Endothelial cell (in vitro differentiated cells): Measurements from ENCODE around the gene ZNF79. TPM values are rescaled to one million over a fixed set of nuclear protein-coding genes. Genes with fewer than 3 reads are reported as not detected.

ENCODE experiments used
- DNase-seq: peaks from one replicate; pipeline ENCODE4 v3.0.0; 2021; ENCODE audit warnings: low spot score
- H3K27ac Mint-ChIP-seq: one replicate; pipeline ENCODE4 v1.8.0; 2021; ENCODE audit warnings: mixed read lengths, inconsistent platforms; ENCODE audit not compliant: unreplicated experiment
- H3K27me3 Mint-ChIP-seq: one replicate; pipeline ENCODE4 v1.8.0; 2021; ENCODE audit warnings: mild to moderate bottlenecking, moderate library complexity, mixed read lengths, inconsistent platforms; ENCODE audit not compliant: unreplicated experiment
- H3K36me3 Mint-ChIP-seq: one replicate; pipeline ENCODE4 v1.8.0; 2021; ENCODE audit warnings: mild to moderate bottlenecking, low read depth, mixed read lengths, inconsistent platforms; ENCODE audit not compliant: unreplicated experiment
- H3K4me1 Mint-ChIP-seq: one replicate; pipeline ENCODE4 v1.8.0; 2021; ENCODE audit warnings: mild to moderate bottlenecking, mixed read lengths, inconsistent platforms; ENCODE audit not compliant: unreplicated experiment
- H3K4me3 Mint-ChIP-seq: one replicate; pipeline ENCODE4 v1.8.0; 2021; ENCODE audit warnings: mild to moderate bottlenecking, mixed read lengths, inconsistent platforms; ENCODE audit not compliant: unreplicated experiment
- H3K9me3 Mint-ChIP-seq: one replicate; pipeline ENCODE4 v1.8.0; 2021; ENCODE audit warnings: mixed read lengths, inconsistent platforms; ENCODE audit not compliant: unreplicated experiment
- CTCF ChIP-seq: fragments of 200-600 bp; sonication (generic); IDR thresholded peaks from one replicate; pipeline ENCODE4 v1.5.0; 2021; ENCODE audit warnings: antibody characterized with exemption; ENCODE audit not compliant: unreplicated experiment
- long read RNA-seq: library from polyadenylated mRNA; unstranded; transcript quantifications from one replicate; pipeline ENCODE4 v2.0.0, GENCODE V29; 2020; ENCODE audit not compliant: unreplicated experiment
- total RNA-seq: library from RNA; stranded (reverse); fragmentation: NEBNext Ultra II Directional; extraction: Animal tissue kit (Norgen Biotek cat#: 25700); gene quantifications from one replicate; pipeline ENCODE4 v1.2.1, GENCODE V29; 2021; ENCODE audit not compliant: unreplicated experiment

Gene ZNF79
- 12.6 TPM for total RNA-seq
- long read RNA-seq, partial matches to known transcripts = 0 of 2 reads
- long read RNA-seq, other reads (novel, unspliced or antisense) = 0 of 2 reads

GRCh38 chr9:127423934-127424675, at the start of gene ZNF79:
Gene ZNF79 (plus strand): TSS chr9:127424382. CDS start chr9:127424788, 406 bp downstream.
- H3K36me3 Mint-ChIP-seq = no peaks in the 10 kb centered on the region
- peak; percentile 93 for DNase-seq
- H3K27ac Mint-ChIP-seq = peak within 1 kb of the TSS; percentile 88
- no peak for TF ChIP-seq CTCF
- H3K4me1 Mint-ChIP-seq = peaks cover 31% of the 10 kb centered on the region
- H3K9me3 Mint-ChIP-seq = no peaks in the 10 kb centered on the region
- peak within 1 kb of the TSS; percentile 98 for H3K4me3 Mint-ChIP-seq
- no peaks in the 10 kb centered on the region for H3K27me3 Mint-ChIP-seq

- H3K9me3 Mint-ChIP-seq = no peaks in the 10 kb centered on the region
- H3K36me3 Mint-ChIP-seq = no peaks in the 10 kb centered on the region
- no peaks in the 10 kb centered on the region for H3K4me1 Mint-ChIP-seq
- H3K27ac Mint-ChIP-seq = no peak overlapping the region
- H3K27me3 Mint-ChIP-seq = no peaks in the 10 kb centered on the region
- H3K4me3 Mint-ChIP-seq = no peak overlapping the region
- TF ChIP-seq CTCF = no peak
- no peak for DNase-seq
Observed at GRCh38 chr9:127380479-127380878, 43.7 kb upstream of the ZNF79 start.

- no peak for TF ChIP-seq CTCF
- Mint-ChIP-seq H3K27me3 (no peaks in the 10 kb centered on the region), H3K4me1 (no peaks in the 10 kb centered on the region), H3K9me3 (no peaks in the 10 kb centered on the region), H3K4me3 (no peak overlapping the region), H3K27ac (no peak overlapping the region), H3K36me3 (no peaks in the 10 kb centered on the region)
- DNase-seq = no peak
Observed at GRCh38 chr9:127382541-127382940, 41.6 kb upstream of the ZNF79 start.

- no peak for DNase-seq
- no peaks in the 10 kb centered on the region for H3K9me3 Mint-ChIP-seq
- no peak overlapping the region for H3K27ac Mint-ChIP-seq
- no peaks in the 10 kb centered on the region for H3K4me1 Mint-ChIP-seq
- no peak for TF ChIP-seq CTCF
- H3K27me3 Mint-ChIP-seq = no peaks in the 10 kb centered on the region
- no peaks in the 10 kb centered on the region for H3K36me3 Mint-ChIP-seq
- H3K4me3 Mint-ChIP-seq = no peak overlapping the region
Observed at GRCh38 chr9:127384016-127384730, 40.0 kb upstream of the ZNF79 start.

GRCh38 chr9:127384901-127385300, 39.3 kb upstream of the ZNF79 start:
- no peaks in the 10 kb centered on the region for H3K27me3 Mint-ChIP-seq
- no peaks in the 10 kb centered on the region for H3K9me3 Mint-ChIP-seq
- no peak overlapping the region for H3K4me3 Mint-ChIP-seq
- H3K27ac Mint-ChIP-seq = no peak overlapping the region
- no peaks in the 10 kb centered on the region for H3K36me3 Mint-ChIP-seq
- H3K4me1 Mint-ChIP-seq = no peaks in the 10 kb centered on the region
- no peak for DNase-seq
- no peak for TF ChIP-seq CTCF
